HL-60 (cell line): Measurements from ENCODE around the gene RHBDD1.

ENCODE experiments used
- CTCF ChIP-seq: IDR thresholded peaks from one replicate; pipeline ENCODE4 v1.5.1; 2011; ENCODE audit warnings: low read length, control low read depth, inconsistent platforms; ENCODE audit not compliant: insufficient read depth
- POLR2AphosphoS5 ChIP-seq: IDR thresholded peaks from 2 replicates; pipeline ENCODE4 v1.6.1; 2012; ENCODE audit warnings: low read depth
- REST ChIP-seq: IDR thresholded peaks from 2 replicates; pipeline ENCODE4 v1.6.1; 2012; ENCODE audit warnings: low read depth; ENCODE audit not compliant: insufficient replicate concordance

GRCh38 chr2:226831266-226831665, 4.6 kb upstream of the RHBDD1 start:
- TF ChIP-seq REST (no peak), CTCF (no peak), POLR2AphosphoS5 (no peak)
